OCI-LY7 (cell line): ENCODE data around the gene APOBEC3G. TPM values are rescaled to one million over a fixed set of nuclear protein-coding genes. Genes with fewer than 3 reads are reported as not detected.
A peak's percentile ranks its signal among the peaks of the same experiment; 100 is the strongest.

Experiments used
- BruUV-seq: library from RNA; stranded (reverse); fragments of 400-500 nt; replicated peaks from 2 replicates; lab custom pipeline; 2021; lab: Mats Ljungman, UMichigan
- CTCF ChIA-PET: fragments of 300-600 bp; sonication (Branson Sonifier 250); formaldehyde crosslinking; loops from one replicate; lab custom pipeline; 2022; ENCODE audit warnings: antibody characterized with exemption; ENCODE audit not compliant: unreplicated experiment; lab: Charles Lee
- POLR2A ChIA-PET: fragments of 300-600 bp; sonication (Branson Sonifier 250); formaldehyde crosslinking; loops from one replicate; lab custom pipeline; 2022; ENCODE audit warnings: antibody characterized with exemption; lab: Charles Lee
- DNase-seq: peaks from one replicate; pipeline ENCODE4 v3.0.0-alpha.2; 2015; ENCODE audit warnings: low spot score
- H2AFZ ChIP-seq: fragments of 200-600 bp; sonication (generic), shearing (Covaris generic); 2 replicates; pipeline ENCODE4 v1.6.1; 2014; ENCODE audit warnings: mild to moderate bottlenecking, antibody characterized with exemption, low read length, moderate library complexity
- H3K27ac ChIP-seq: fragments of 200-600 bp; sonication (generic); 2 replicates; pipeline ENCODE4 v1.5.1; 2014; ENCODE audit warnings: mixed run types, low read depth, mild to moderate bottlenecking, moderate library complexity, low read length, inconsistent platforms; ENCODE audit not compliant: poor library complexity, severe bottlenecking
- H3K36me3 ChIP-seq: fragments of 200-600 bp; sonication (generic); 2 replicates; pipeline ENCODE4 v1.6.1; 2014; ENCODE audit warnings: mild to moderate bottlenecking, antibody characterized with exemption, low read length, moderate library complexity, mixed read lengths; ENCODE audit not compliant: insufficient read depth
- H3K4me1 ChIP-seq: fragments of 200-600 bp; sonication (generic); 2 replicates; pipeline ENCODE4 v1.5.1; 2014; ENCODE audit warnings: mild to moderate bottlenecking, low read length; ENCODE audit not compliant: insufficient read depth, poor library complexity, severe bottlenecking
- H3K4me2 ChIP-seq: fragments of 200-600 bp; sonication (generic); 2 replicates; pipeline ENCODE4 v1.6.1; 2014; ENCODE audit warnings: mild to moderate bottlenecking, low read length
- H3K4me3 ChIP-seq: fragments of 200-600 bp; sonication (generic); 2 replicates; pipeline ENCODE4 v1.5.1; 2014; ENCODE audit warnings: mild to moderate bottlenecking, low read depth, low read length; ENCODE audit not compliant: poor library complexity, severe bottlenecking
- H3K79me2 ChIP-seq: fragments of 200-600 bp; sonication (generic); 2 replicates; pipeline ENCODE4 v1.6.1; 2016; ENCODE audit warnings: low read depth, mild to moderate bottlenecking, low read length, moderate library complexity, mixed read lengths; ENCODE audit not compliant: insufficient read depth
- H3K9me2 ChIP-seq: fragments of 200-600 bp; sonication (generic); 2 replicates; pipeline ENCODE4 v1.6.1; 2016; ENCODE audit warnings: mild to moderate bottlenecking, low read length, mixed read lengths; ENCODE audit not compliant: insufficient read depth
- H3K9me3 ChIP-seq: fragments of 200-600 bp; sonication (generic); 2 replicates; pipeline ENCODE4 v1.6.1; 2014; ENCODE audit warnings: mild to moderate bottlenecking, mixed run types, low read length, mixed read lengths
- H4K20me1 ChIP-seq: fragments of 200-600 bp; sonication (generic); 2 replicates; pipeline ENCODE4 v1.6.1; 2014; ENCODE audit warnings: mild to moderate bottlenecking, antibody characterized with exemption, low read length, moderate library complexity, mixed read lengths; ENCODE audit not compliant: insufficient read depth
- CTCF ChIP-seq: fragments of 200-600 bp; sonication (generic); conservative IDR thresholded peaks from 2 replicates; pipeline ENCODE4 v1.5.1; 2014; ENCODE audit warnings: mild to moderate bottlenecking, antibody characterized with exemption, low read length, moderate library complexity, mixed read lengths
- EZH2phosphoT487 ChIP-seq: fragments of 200-600 bp; sonication (generic); IDR thresholded peaks from 2 replicates; pipeline ENCODE4 v1.6.1; 2018; ENCODE audit warnings: low read depth, borderline replicate concordance, mild to moderate bottlenecking, mixed run types, antibody characterized with exemption, low read length, moderate library complexity, mixed read lengths
- intact Hi-C: fragments of 100-400 bp; cut with micrococcal nuclease; formaldehyde crosslinking; loops from one replicate; pipeline ENCODE4 v1.10.0; 2022; ENCODE audit not compliant: unreplicated experiment
- total RNA-seq, 2 experiments: library from RNA; depleted of rRNA in 1 of 2; stranded (reverse); fragments of >200 nt in 1 of 2; shearing (Covaris generic) in 1 of 2; gene quantifications; 2 replicates each; pipeline ENCODE4 v1.2.3, GENCODE V29; 2014 to 2022

APOBEC3G gene
- total RNA-seq, 2 experiments from 2014 or later: 36.7 to 60.2 TPM

GRCh38 chr22:39097098-39098020, 20.3 kb downstream of the APOBEC3G start, which contains the start of gene APOBEC3H:
TSS of gene APOBEC3H (plus strand) at chr22:39097244. CDS start at chr22:39100279, 3,035 bp downstream.
- H3K4me1 ChIP-seq: peaks cover 46% of the 10 kb centered on the region
- no peaks in the 10 kb centered on the region for H3K9me3 ChIP-seq
- no peaks in the 10 kb centered on the region for H3K36me3 ChIP-seq
- no peak for TF ChIP-seq CTCF
- TF ChIP-seq EZH2phosphoT487: no peak
- H3K27ac ChIP-seq: no peak within 1 kb of the TSS
- peak within 1 kb of the TSS; percentile 73 for H2AFZ ChIP-seq
- no peak within 1 kb of the TSS for H3K4me3 ChIP-seq
- peak within 1 kb of the TSS; percentile 21 for H3K4me2 ChIP-seq
- ChIA-PET POLR2A (interaction anchor here (0.7 kb wide), 1 partner anchor 92 kb away, joined by 3 read pairs; no protein-coding TSS in a partner anchor), CTCF (no interaction called here)
- intact Hi-C loops: no loop called here
- BruUV-seq: no TSS peak
- no peaks in the 10 kb centered on the region for H3K9me2 ChIP-seq
- no peaks in the 10 kb centered on the region for H3K79me2 ChIP-seq
- DNase-seq: no peak
- H4K20me1 ChIP-seq: no peaks in the 10 kb centered on the region

- Histone ChIP-seq H4K20me1 (no peaks in the 10 kb centered on the region), H3K9me3 (no peaks in the 10 kb centered on the region), H3K27ac (no peak overlapping the region), H3K4me1 (peaks cover 39% of the 10 kb centered on the region), H2AFZ (peak overlapping the region; percentile 73; the same call in 1 of the 2 replicates), H3K79me2 (no peaks in the 10 kb centered on the region), H3K36me3 (no peaks in the 10 kb centered on the region), H3K4me2 (peak overlapping the region; percentile 21; the same call in 1 of the 2 replicates), H3K9me2 (no peaks in the 10 kb centered on the region), H3K4me3 (no peak overlapping the region)
- BruUV-seq: no TSS peak
- TF ChIP-seq EZH2phosphoT487: no peak
- no peak for TF ChIP-seq CTCF
- ChIA-PET CTCF (no interaction called here), POLR2A (interaction anchor here (0.6 to 1.2 kb wide), 3 partner anchors 12 to 96 kb away, joined by 3 to 6 read pairs (median 5); no protein-coding TSS in a partner anchor)
- peak; percentile 30 for DNase-seq
- intact Hi-C loops: no loop called here
Observed at GRCh38 chr22:39098026-39098425, 21.0 kb downstream of the APOBEC3G start.
